HepG2 (cell line): ENCODE results near the gene CDC42BPG. TPM values are rescaled to one million over a fixed set of nuclear protein-coding genes. Genes with fewer than 3 reads are reported as not detected.
A peak's percentile ranks its signal among the peaks of the same experiment; 100 is the strongest.

Experiments
- ADNP ChIP-seq: sonication (generic); formaldehyde crosslinking; IDR thresholded peaks from 2 replicates; pipeline ENCODE4 v1.4.0; 2020; ENCODE audit warnings: missing genetic modification reagents
- ATAD3A ChIP-seq: sonication (generic); formaldehyde crosslinking; IDR thresholded peaks from 2 replicates; pipeline ENCODE4 v1.4.0; 2020; ENCODE audit warnings: missing genetic modification reagents
- DNMT3B ChIP-seq: conservative IDR thresholded peaks from 2 replicates; pipeline ENCODE4 v1.6.1; 2016; ENCODE audit warnings: missing biosample characterization, control low read depth
- ESRRA ChIP-seq: sonication (generic); formaldehyde crosslinking; IDR thresholded peaks from 2 replicates; pipeline ENCODE4 v1.5.1; 2020; ENCODE audit warnings: mild to moderate bottlenecking, low read depth, missing genetic modification reagents
- FOSL2 ChIP-seq: sonication (generic); formaldehyde crosslinking; IDR thresholded peaks from 2 replicates; pipeline ENCODE4 v1.4.0; 2020; ENCODE audit warnings: missing genetic modification reagents
- FOXO1 ChIP-seq: sonication (generic); formaldehyde crosslinking; IDR thresholded peaks from 2 replicates; pipeline ENCODE4 v1.4.0; 2020; ENCODE audit warnings: missing genetic modification reagents
- HOXA5 ChIP-seq: sonication (generic); formaldehyde crosslinking; IDR thresholded peaks from 2 replicates; pipeline ENCODE4 v1.4.0; 2020; ENCODE audit warnings: missing genetic modification reagents
- ISX ChIP-seq: sonication (generic); formaldehyde crosslinking; conservative IDR thresholded peaks from 2 replicates; pipeline ENCODE4 v1.5.0; 2020; ENCODE audit warnings: missing genetic modification reagents
- PHF21A ChIP-seq: sonication (generic); formaldehyde crosslinking; IDR thresholded peaks from 2 replicates; pipeline ENCODE4 v1.5.0; 2020; ENCODE audit warnings: mild to moderate bottlenecking, missing genetic modification reagents
- REPIN1 ChIP-seq: sonication (generic); formaldehyde crosslinking; IDR thresholded peaks from 2 replicates; pipeline ENCODE4 v1.8.0; 2022; ENCODE audit warnings: missing genetic modification reagents, low read depth, mild to moderate bottlenecking, borderline replicate concordance
- SIX4 ChIP-seq: sonication (generic); formaldehyde crosslinking; IDR thresholded peaks from 2 replicates; pipeline ENCODE4 v1.4.0; 2020; ENCODE audit warnings: missing genetic modification reagents
- SKI ChIP-seq: fragments of 450-650 bp; IDR thresholded peaks from one replicate; pipeline ENCODE4 v1.6.1; 2018; ENCODE audit warnings: mild to moderate bottlenecking; ENCODE audit not compliant: partially characterized antibody
- SKIL ChIP-seq: sonication (generic); formaldehyde crosslinking; IDR thresholded peaks from 2 replicates; pipeline ENCODE4 v1.8.0; 2022; ENCODE audit warnings: missing genetic modification reagents, mild to moderate bottlenecking, moderate library complexity, borderline replicate concordance
- SPEN ChIP-seq: sonication (generic); formaldehyde crosslinking; IDR thresholded peaks from 2 replicates; pipeline ENCODE4 v1.5.1; 2020; ENCODE audit warnings: low read depth, mild to moderate bottlenecking, missing genetic modification reagents
- THAP7 ChIP-seq: sonication (generic); formaldehyde crosslinking; IDR thresholded peaks from 2 replicates; pipeline ENCODE4 v1.8.1; 2023; ENCODE audit warnings: mild to moderate bottlenecking, missing genetic modification reagents
- ZC3H4 ChIP-seq: sonication (generic); formaldehyde crosslinking; IDR thresholded peaks from 2 replicates; pipeline ENCODE4 v1.4.0; 2020; ENCODE audit warnings: missing genetic modification reagents, borderline replicate concordance
- ZNF138 ChIP-seq: sonication (generic); formaldehyde crosslinking; IDR thresholded peaks from 2 replicates; pipeline ENCODE4 v1.5.0; 2020; ENCODE audit warnings: mild to moderate bottlenecking, low read depth, missing genetic modification reagents
- ZNF143 ChIP-seq: sonication (generic); formaldehyde crosslinking; IDR thresholded peaks from 2 replicates; pipeline ENCODE4 v1.4.0; 2020; ENCODE audit warnings: missing genetic modification reagents
- ZNF282 ChIP-seq: fragments of 450-650 bp; IDR thresholded peaks from 2 replicates; pipeline ENCODE4 v1.6.1; 2018; ENCODE audit not compliant: partially characterized antibody
- ZNF367 ChIP-seq: sonication (generic); formaldehyde crosslinking; IDR thresholded peaks from 2 replicates; pipeline ENCODE4 v1.4.0; 2020; ENCODE audit warnings: missing genetic modification reagents, borderline replicate concordance
- ZNF451 ChIP-seq: sonication (generic); formaldehyde crosslinking; IDR thresholded peaks from 2 replicates; pipeline ENCODE4 v1.5.0; 2020; ENCODE audit warnings: mild to moderate bottlenecking, missing genetic modification reagents
- ZNF496 ChIP-seq: sonication (generic); formaldehyde crosslinking; IDR thresholded peaks from 2 replicates; pipeline ENCODE4 v1.8.1; 2023; ENCODE audit warnings: mild to moderate bottlenecking, moderate library complexity, missing genetic modification reagents; ENCODE audit not compliant: insufficient replicate concordance
- ZNF564 ChIP-seq: sonication (generic); formaldehyde crosslinking; IDR thresholded peaks from 2 replicates; pipeline ENCODE4 v1.8.1; 2023; ENCODE audit warnings: mild to moderate bottlenecking, missing genetic modification reagents
- ZNF652 ChIP-seq: IDR thresholded peaks from 2 replicates; pipeline ENCODE4 v1.6.1; 2016; ENCODE audit warnings: low read depth, borderline replicate concordance
- polyA plus RNA-seq, 8 experiments: library from polyadenylated mRNA; depleted of rRNA in 3 of 8; stranded (reverse) in 7 of 8; unstranded in 1 of 8; fragments of >200 nt; fragmentation: Illumina TruSeq in 4 of 8; extraction: Trizol in 4 of 8; gene quantifications; 2 replicates each; pipeline versions ENCODE4 v1.2.1 to v1.2.3, GENCODE V29; 2011 to 2016; ENCODE audit warnings: low read depth in 4 of 8, missing spikeins in 1 of 8, mixed read lengths in 1 of 8; ENCODE audit not compliant: insufficient read depth in 1 of 8
- total RNA-seq, 5 experiments: library from RNA; depleted of rRNA; stranded (reverse); fragments of >200 nt; fragmentation: Illumina TruSeq; extraction: Trizol; gene quantifications; 2 replicates each; pipeline ENCODE4 v1.2.3, GENCODE V29; 2016; ENCODE audit warnings: low read depth in 1 of 5
- TF ChIP-seq, protein P1 (sequence below): sonication (generic); formaldehyde crosslinking; IDR thresholded peaks from 2 replicates; pipeline ENCODE4 v1.9.0; 2021; ENCODE audit warnings: missing genetic modification reagents, borderline replicate concordance
- TF ChIP-seq, protein P2 (sequence below): sonication (generic); formaldehyde crosslinking; conservative IDR thresholded peaks from 2 replicates; pipeline ENCODE4 v1.5.0; 2020; ENCODE audit warnings: missing genetic modification reagents

The CDC42BPG gene
- total and polyA plus RNA-seq, 2 of the 13 experiments (the other 11 are each of a cell fraction or from before 2014, with no cell fraction given): 0.55 to 1.4 TPM

DNA sequence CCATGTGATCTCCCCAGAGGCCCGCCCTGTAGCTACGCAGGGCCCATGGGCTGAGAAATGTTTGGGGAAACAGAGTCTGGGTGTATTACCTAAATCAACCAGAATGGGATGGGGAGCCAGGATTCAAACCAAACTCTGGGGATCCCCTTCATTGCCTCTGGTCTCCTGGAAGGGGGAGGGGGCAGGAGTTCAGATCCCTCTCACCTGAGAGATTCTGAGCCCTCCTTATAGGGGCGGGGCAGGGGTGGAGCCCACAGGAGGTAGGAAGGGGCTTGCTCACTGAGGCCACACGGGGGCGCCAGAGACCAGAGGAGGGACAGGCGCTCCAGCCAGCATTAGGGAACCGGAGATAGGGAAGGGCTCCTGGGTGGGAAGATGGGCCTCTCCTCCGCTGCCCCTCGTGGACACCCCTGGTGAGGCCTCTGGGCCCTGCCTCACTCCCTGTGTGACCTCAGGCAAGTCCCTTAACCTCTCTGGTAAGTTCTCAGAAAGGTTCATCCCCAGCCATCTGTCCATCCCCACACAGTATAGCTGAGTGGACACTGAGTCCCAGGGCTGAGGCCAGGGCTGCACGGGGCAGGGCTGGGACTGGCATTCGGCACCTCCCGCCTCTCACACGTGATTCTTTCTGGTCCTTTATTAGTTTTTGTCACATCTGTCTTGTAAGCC lies 2.7 kb upstream of the CDC42BPG start (continued):
- TF ChIP-seq SKIL (CRISPR knock-in tag): no peak
- TF ChIP-seq SPEN (CRISPR knock-in tag): peak; percentile 55
- no peak for TF ChIP-seq ZNF138 (CRISPR knock-in tag)
- TF ChIP-seq ESRRA (CRISPR knock-in tag): no peak
- TF ChIP-seq HOXA5 (CRISPR knock-in tag): peak; percentile 40; the same call in 1 of the 2 replicates
- no peak; the same call in 1 of the 2 replicates for TF ChIP-seq ZNF143 (CRISPR knock-in tag)
- no peak for TF ChIP-seq ADNP (CRISPR knock-in tag)
- TF ChIP-seq, protein P1, sequence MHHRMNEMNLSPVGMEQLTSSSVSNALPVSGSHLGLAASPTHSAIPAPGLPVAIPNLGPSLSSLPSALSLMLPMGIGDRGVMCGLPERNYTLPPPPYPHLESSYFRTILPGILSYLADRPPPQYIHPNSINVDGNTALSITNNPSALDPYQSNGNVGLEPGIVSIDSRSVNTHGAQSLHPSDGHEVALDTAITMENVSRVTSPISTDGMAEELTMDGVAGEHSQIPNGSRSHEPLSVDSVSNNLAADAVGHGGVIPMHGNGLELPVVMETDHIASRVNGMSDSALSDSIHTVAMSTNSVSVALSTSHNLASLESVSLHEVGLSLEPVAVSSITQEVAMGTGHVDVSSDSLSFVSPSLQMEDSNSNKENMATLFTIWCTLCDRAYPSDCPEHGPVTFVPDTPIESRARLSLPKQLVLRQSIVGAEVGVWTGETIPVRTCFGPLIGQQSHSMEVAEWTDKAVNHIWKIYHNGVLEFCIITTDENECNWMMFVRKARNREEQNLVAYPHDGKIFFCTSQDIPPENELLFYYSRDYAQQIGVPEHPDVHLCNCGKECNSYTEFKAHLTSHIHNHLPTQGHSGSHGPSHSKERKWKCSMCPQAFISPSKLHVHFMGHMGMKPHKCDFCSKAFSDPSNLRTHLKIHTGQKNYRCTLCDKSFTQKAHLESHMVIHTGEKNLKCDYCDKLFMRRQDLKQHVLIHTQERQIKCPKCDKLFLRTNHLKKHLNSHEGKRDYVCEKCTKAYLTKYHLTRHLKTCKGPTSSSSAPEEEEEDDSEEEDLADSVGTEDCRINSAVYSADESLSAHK: no peak
- no peak for TF ChIP-seq ISX
- no peak for TF ChIP-seq ZNF367
- peak; percentile 60 for TF ChIP-seq FOSL2 (CRISPR knock-in tag)
- TF ChIP-seq SKI: peak; percentile 26
- TF ChIP-seq REPIN1: no peak
- no peak for TF ChIP-seq THAP7 (CRISPR knock-in tag)
- no peak for TF ChIP-seq SIX4 (CRISPR knock-in tag)
- TF ChIP-seq ATAD3A (CRISPR knock-in tag): no peak
- TF ChIP-seq ZNF451: no peak
- no peak for TF ChIP-seq PHF21A (CRISPR knock-in tag)
- no peak for TF ChIP-seq ZNF564 (CRISPR knock-in tag)
- TF ChIP-seq ZC3H4 (CRISPR knock-in tag): no peak
- TF ChIP-seq ZNF282: no peak
- TF ChIP-seq FOXO1 (CRISPR knock-in tag): no peak
- no peak for TF ChIP-seq ZNF496 (CRISPR knock-in tag)
- TF ChIP-seq, protein P2, sequence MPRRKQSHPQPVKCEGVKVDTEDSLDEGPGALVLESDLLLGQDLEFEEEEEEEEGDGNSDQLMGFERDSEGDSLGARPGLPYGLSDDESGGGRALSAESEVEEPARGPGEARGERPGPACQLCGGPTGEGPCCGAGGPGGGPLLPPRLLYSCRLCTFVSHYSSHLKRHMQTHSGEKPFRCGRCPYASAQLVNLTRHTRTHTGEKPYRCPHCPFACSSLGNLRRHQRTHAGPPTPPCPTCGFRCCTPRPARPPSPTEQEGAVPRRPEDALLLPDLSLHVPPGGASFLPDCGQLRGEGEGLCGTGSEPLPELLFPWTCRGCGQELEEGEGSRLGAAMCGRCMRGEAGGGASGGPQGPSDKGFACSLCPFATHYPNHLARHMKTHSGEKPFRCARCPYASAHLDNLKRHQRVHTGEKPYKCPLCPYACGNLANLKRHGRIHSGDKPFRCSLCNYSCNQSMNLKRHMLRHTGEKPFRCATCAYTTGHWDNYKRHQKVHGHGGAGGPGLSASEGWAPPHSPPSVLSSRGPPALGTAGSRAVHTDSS: no peak
- no peak for TF ChIP-seq DNMT3B (CRISPR knock-in tag)
- no peak for TF ChIP-seq ZNF652 (CRISPR knock-in tag)
